ENCODE measurements around the gene LIME1. TPM values are rescaled to one million over a fixed set of nuclear protein-coding genes. Genes with fewer than 3 reads are reported as not detected.

The LIME1 gene
- total RNA-seq, 1 donor from 2014 or later = 6.8 TPM

GRCh38 chr20:63749597-63750508 lies 13.4 kb downstream of the LIME1 start:
- DNase-seq = no peak

- no peak for DNase-seq
Measured at GRCh38 chr20:63750807-63751470, 14.5 kb downstream of the LIME1 start.

GRCh38 chr20:63751471-63752271 lies 15.2 kb downstream of the LIME1 start:
- no peak for DNase-seq

- no peak for DNase-seq
Measured at GRCh38 chr20:63752411-63753101, 16.1 kb downstream of the LIME1 start.

- DNase-seq = no peak
Measured at GRCh38 chr20:63753381-63753780, 16.9 kb downstream of the LIME1 start.

GRCh38 chr20:63754008-63754407 lies 17.5 kb downstream of the LIME1 start:
- no peak for DNase-seq

GRCh38 chr20:63755933-63756647 lies 19.6 kb downstream of the LIME1 start:
- no peak for DNase-seq

GRCh38 chr20:63756648-63756991 lies 20.2 kb downstream of the LIME1 start:
- no peak for DNase-seq

GRCh38 chr20:63758152-63758551 lies 21.7 kb downstream of the LIME1 start:
- no peak for DNase-seq

- DNase-seq = no peak
Measured at GRCh38 chr20:63759377-63759901, 23.0 kb downstream of the LIME1 start.

GRCh38 chr20:63765082-63765873 lies 28.8 kb downstream of the LIME1 start:
- no peak for DNase-seq

- DNase-seq = no peak
Measured at GRCh38 chr20:63765902-63766301, 29.4 kb downstream of the LIME1 start.

GRCh38 chr20:63766695-63767426 lies 30.4 kb downstream of the LIME1 start:
- DNase-seq = peak; percentile 48

GRCh38 chr20:63767456-63767855 lies 31.0 kb downstream of the LIME1 start:
- peak; percentile 42 for DNase-seq

GRCh38 chr20:63767886-63768285 lies 31.4 kb downstream of the LIME1 start:
- DNase-seq = no peak

GRCh38 chr20:63768591-63769515 lies 32.4 kb downstream of the LIME1 start:
- no peak for DNase-seq

- DNase-seq = no peak
Measured at GRCh38 chr20:63769891-63770474, 33.5 kb downstream of the LIME1 start.

Measured in tongue (tissue), 2 donors.